ENCODE results near the gene SPDYE5.
"Not testable (repeated sequence)": the region's sequence is repeated elsewhere in the genome, so short reads cannot be mapped to it uniquely, and the experiment has no call there.

SPDYE5 gene, protein sequence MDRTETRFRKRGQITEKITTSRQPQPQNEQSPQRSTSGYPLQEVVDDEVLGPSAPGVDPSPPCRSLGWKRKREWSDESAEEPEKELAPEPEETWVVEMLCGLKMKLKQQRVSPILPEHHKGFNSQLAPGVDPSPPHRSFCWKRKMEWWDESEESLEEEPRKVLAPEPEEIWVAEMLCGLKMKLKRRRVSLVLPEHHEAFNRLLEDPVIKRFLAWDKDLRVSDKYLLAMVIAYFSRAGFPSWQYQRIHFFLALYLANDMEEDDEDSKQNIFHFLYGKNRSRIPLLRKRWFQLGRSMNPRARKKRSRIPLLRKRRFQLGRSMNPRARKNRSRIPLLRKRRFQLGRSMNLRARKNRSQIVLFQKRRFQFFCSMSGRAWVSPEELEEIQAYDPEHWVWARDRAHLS

DNA sequence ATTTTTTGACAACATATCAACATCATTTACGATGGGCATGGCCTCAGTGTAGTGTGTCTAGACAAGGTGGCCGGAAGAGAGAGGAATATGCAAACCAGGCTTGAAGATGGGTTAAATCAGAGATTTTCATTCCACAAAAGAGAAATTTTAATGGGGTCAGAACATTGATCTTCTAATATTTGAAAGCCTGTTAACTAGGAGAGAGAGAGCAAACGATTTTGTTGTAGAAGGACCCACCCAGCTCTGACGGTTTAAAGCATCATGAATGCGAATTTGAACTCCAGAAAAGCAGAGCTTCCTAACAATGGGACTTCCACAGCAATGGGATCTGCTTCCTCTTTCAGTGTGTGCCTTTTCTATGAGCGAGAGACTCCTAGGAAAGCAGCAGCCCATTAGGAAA, at the start of gene SPDYE5:
SPDYE5 (plus strand) TSS at position 301 of the 400 bp plus-strand sequence. CDS start 1,728 bp downstream, outside the sequence.
- not testable (repeated sequence) for DNase-seq

DNA sequence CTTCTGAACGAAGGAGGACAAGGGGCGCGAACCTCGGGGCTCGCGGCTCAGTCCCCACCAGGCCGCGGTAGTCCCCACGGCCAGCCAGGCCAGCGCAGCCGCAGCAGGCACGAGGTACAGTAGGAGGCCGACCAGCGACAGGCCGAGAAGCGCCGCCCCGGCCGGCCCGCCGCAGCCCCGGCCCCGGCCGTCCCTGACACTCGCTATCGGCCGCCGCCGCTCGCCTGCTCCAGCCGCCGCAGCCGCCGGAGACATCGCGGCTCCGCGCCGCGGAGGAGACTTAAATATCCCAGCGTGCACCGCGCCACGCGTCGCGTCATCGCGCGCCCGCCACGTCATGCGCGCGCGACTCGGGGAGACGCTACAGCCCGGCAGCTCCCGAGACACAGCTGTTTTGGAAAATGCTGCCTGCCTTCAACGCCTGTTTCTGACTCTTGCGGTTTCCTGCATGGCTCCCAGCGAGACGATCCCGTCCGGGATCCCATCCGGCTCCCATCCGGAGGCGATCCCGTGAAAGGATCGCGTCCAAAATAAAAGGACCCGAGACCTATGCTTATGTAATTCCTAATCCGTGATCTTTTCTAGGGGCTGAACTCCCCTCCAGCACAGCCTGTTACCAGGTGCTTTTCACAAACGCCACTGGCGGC, 49.5 kb upstream of the SPDYE5 start:
- peak; percentile 14 for DNase-seq

GRCh38 chr7:75449946-75450345, 42.2 kb upstream of the SPDYE5 start:
- DNase-seq = not testable (repeated sequence)

- DNase-seq = not testable (repeated sequence)
Measured at GRCh38 chr7:75452494-75452955, 39.6 kb upstream of the SPDYE5 start.

DNA sequence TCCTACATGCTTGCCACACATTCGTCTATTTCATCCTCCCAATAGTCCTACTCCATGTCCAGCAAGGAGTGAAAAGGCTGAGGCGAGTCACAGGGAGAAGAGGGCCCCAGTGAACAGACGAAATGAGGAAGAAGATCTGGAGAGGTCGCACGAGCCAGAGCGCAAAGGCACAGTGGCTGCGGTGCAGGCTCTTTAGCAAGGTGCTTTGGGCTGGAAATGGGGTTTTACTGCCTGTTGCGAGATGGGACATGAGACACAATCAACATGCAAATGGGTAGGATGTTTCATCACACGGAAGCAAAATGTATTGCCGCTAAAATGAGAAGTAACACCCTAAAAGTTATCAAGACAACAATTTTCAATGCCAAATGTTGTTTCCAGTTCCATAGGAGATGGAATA, 35.7 kb upstream of the SPDYE5 start:
- not testable (repeated sequence) for DNase-seq

GRCh38 chr7:75458034-75458433, 34.1 kb upstream of the SPDYE5 start:
- not testable (repeated sequence) for DNase-seq

GRCh38 chr7:75460541-75460940, 31.6 kb upstream of the SPDYE5 start:
- not testable (repeated sequence) for DNase-seq

- not testable (repeated sequence) for DNase-seq
Measured at GRCh38 chr7:75470166-75470565, 22.0 kb upstream of the SPDYE5 start.

DNA sequence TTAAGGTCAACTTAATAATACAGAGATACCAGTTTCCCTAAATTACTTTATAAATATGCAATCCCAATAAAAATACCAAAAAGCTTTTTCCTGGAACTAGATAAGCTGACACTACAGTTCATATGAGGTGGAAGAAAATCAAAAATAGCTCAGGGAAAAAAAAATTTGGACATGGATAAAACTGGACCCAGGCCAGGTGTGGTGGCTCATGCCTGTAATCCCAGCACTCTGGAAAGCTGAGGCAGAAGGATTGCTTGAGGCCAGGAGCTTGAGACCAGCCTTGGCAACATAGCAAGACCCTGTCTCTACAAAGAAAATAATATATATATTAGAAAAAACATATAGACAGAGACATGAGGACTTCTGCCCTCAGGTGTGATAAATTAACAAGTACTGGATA, 14.7 kb upstream of the SPDYE5 start:
- not testable (repeated sequence) for DNase-seq

DNA sequence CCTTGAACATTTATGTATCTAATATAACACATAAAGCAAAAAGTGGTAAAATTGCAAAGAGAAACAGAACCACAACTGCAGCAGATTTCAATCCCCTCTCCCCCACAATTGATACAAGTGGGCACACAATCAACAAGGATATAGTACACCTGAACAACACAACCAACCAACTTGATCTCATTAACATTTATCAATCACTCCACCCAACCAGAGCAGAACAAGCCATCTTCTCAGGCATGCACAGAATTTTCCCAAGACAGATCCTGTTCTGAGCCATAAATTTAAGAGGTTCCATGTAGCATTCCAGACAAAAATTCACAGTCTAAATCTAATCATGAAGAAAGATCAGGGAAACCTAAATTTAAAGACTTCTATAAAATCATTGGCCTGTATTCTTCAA, 11.8 kb upstream of the SPDYE5 start:
- DNase-seq = not testable (repeated sequence)

DNA sequence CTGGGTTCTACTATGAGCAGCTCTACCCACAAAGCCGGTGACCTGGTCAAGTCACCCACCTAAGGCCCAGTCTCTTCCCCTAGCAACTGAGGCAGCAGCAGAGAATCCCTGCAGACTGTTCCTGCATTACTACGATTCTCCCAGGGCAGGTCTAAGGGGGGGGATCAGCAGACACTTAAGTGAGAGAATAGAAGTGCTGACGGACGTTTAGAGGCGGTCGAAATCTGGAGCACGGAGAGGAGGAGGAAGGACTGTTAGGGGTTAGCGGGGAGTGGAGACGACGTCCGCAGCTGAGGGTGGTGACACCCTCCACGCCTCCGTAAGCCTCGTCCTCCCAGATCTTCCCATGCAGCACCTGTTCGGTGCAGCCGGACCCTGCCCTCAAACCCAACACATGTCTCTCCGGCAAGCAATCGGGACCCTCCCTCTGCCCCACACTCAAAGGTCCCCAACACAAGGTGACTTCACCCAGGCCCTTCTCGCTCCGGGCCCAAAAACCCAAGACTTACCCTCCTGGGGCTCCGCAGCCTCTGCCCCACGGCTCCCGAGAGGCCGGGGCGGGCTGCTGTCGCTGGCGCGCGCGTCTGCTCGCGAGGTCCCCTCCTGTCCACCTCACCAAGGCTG, 6.7 kb upstream of the SPDYE5 start:
- DNase-seq = not testable (repeated sequence)

DNA sequence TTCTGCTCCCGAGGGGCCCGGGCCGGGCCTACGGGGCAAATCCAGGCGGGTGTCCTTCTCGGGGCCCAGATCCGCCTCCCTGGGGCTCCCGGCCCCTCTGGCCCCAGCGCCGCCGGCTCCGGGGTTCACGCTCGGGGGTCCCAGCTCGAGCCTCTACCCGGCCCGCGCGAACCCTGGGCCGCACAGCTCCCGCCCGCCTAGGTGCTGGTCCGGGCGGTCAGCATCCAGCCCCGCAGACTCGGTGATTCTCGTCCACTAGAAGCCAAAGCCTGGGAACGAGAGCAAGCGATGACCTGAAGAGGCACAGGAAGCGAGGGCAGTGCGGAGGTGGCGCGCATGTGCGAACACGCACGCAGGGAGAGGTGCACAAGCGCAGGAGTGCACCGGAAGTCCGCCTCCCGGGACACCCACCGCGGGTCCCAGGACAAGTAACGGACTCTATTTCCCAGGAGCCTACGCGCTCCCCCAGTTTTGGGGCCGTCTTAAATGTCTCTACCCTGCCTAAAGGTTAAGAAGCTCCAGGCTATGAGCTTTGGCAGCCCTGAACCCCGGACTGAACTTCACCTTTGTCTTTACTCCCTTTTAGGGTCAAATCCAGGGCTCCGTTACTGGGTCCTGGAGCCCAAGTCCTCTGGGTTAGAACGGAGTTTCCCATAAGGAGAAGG, 6.0 kb upstream of the SPDYE5 start, which contains the start of gene POM121C:
POM121C (minus strand) TSS at position 321 of the 665 bp plus-strand sequence. CDS start 44,803 bp downstream, outside the sequence.
- DNase-seq = peak; percentile 89

GRCh38 chr7:75509033-75509432, 16.9 kb downstream of the SPDYE5 start:
- not testable (repeated sequence) for DNase-seq

GRCh38 chr7:75518842-75519241, 26.7 kb downstream of the SPDYE5 start:
- DNase-seq = not testable (repeated sequence)

GRCh38 chr7:75521727-75522126, 29.6 kb downstream of the SPDYE5 start:
- DNase-seq = not testable (repeated sequence)

DNA sequence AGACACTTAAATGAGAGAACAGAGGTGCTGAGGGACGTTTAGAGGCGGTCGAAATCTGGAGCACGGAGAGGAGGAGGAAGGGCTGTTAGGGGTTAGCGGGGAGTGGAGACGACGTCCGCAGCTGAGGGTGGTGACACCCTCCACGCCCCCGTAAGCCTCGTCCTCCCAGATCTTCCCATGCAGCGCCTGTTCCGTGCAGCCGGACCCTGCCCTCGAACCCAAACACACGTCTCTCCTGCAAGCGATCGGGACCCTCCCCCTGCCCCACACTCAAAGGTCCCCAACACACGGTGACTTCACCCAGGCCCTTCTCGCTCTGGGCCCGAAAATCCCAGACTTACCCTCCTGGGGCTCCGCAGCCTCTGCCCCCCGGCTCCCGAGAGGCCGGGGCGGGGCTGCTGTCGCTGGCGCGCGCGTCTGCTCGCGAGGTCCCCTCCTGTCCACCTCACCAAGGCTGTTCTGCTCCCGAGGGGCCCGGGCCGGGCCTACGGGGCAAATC, 35.2 kb downstream of the SPDYE5 start:
- DNase-seq = not testable (repeated sequence)

DNA sequence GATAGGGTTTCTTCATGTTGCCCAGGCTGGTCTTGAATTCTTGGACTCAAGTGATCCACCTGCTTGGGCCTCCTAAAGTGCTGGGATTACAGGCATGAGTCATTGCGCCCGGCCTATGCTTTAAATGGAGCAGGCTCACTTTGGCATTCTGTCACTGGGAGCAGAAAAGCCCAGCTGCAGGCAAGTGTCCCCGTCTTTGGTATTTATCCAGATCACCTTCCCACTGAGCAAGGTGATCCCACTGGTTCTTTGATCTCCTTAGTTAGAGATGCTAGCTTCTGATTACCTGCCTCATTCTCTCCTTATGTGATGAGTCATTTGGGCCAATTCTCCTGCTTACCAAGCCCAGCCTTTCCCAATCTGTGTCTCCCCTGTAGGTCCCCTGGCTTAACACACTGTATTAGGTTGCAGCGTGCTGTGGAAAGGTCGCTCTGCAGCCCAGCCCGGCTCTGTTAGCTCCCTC, 39.3 kb downstream of the SPDYE5 start:
- DNase-seq = no peak

DNA sequence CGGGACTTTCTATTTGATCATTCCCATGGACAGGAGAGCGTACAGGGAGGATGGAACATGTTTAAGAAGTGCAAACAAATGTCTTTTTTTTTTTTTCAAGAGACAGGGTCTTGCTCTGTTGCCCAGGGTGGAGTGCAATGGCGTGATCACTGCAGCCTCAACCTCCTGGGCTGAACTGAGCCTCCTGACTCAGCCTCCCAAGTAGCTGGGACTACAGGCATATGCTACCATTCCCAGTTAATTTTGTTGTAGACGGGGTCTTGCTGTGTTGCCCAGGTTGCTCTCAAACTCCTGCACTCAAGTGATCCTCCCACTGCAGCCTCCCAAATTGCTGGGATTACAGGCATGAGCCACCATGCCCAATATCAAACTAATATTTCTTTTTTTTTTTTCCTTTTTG, 40.5 kb downstream of the SPDYE5 start:
- DNase-seq = no peak

DNA sequence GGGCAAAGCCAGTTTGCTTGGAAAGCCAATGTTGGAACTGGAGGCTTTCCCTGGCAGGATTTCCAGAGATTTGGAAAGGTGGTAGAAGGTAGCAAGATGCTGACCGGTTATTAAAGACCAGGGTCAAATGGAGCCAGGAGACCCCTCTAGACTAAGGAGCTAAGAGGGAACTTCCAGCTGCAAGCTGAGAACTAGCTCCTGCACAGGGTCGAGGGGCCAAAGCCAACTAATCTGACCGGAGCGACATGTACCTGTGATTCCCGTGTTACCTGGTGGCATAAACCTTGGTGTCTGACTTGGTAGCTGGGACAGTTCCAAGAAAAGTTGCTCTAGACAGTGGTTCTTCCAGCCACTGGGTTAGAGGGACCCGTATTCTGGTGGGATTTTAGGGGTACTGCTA, 41.8 kb downstream of the SPDYE5 start:
- no peak for DNase-seq

DNA sequence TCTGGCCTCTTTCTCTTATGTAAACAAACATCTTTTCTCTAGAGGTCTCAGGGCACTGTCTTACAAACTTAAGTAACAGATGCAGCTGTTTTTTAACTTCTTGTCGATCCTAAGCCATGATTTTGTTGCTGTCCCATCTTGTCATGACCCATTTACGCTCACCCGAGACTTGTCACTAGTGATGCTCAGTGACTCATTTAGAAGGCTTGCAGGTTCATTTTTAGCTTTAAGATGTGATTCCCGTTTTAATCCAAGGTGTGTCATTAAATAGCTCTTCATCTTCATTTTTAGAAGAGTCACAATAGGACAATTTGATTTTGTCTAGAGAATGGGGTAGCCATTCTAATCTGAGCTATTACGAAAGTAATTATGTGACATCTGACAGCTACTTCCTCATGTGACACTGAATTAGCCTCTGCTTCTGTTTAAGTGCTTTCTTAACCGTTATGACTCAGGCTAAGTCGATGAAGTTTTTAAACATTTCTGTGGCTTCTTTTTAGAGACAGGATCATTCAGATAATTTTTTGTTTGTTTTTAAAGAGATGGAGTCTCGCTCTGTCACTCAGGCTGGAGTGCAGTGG, 42.7 kb downstream of the SPDYE5 start:
- peak; percentile 47 for DNase-seq

DNA sequence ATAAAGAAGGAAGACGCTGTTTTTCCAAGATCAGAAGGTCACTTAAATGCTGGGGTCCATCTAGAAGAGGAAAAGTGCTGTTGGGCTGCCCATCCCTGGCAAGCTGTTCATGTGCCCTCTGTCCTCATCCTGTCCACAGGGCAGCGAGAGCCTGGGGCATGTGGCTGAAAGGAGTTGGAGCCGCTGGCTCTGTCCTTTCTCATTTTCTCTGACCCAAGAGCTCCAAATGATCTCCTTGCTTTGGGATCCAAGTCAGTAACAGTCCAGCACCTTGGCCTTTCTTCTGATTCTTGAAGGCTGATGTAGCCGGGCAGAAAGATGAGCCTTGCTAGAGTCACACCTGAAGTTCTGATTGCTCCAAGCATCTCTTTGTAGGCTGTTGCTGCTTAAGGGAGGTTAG, 44.4 kb downstream of the SPDYE5 start:
- DNase-seq = no peak

DNA sequence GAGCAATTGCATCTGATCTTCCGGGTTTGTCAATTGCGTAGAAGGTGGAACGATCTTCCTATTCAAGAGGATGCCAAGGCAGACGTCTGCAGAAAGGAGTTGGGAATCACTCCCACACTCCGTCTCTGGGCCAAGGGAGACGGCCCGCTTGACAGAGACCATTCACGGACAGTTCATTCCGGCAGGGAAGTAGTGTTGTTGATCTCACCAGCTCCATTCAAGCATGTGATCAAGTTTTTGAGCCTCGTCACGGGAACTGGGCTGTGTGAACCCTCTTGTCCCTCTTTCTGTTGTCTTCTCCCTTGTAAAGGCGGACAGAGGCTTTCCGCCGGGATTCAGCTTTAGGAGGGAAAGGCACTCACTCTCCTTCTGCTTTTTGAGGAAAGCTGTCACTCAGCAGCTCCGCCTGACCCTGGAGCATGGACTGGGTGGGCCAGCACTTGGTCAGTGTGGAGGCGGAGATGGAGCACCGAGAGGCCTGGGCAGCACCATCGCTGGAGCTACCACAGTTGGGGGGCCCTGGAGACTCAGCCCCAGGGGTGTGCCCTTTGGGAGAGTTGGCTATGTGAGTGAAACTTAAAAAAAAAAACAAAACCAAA, 44.9 kb downstream of the SPDYE5 start:
- no peak for DNase-seq

All from fibroblast of upper back skin (primary cell).